MM.1S (cell line): ENCODE data around the gene PAPOLB.
"Not testable (repeated sequence)": the region's sequence is repeated elsewhere in the genome, so short reads cannot be mapped to it uniquely, and the experiment has no call there.

Experiments
- CTCF ChIP-seq: fragments of 300-600 bp; sonication (generic); IDR thresholded peaks from 2 replicates; pipeline ENCODE4 v1.5.1; 2016; ENCODE audit warnings: antibody characterized with exemption, low read length, mixed read lengths
- EZH2 ChIP-seq: fragments of 300-600 bp; sonication (generic); optimal IDR thresholded peaks from 2 replicates; pipeline ENCODE3; 2017; ENCODE audit warnings: low read depth, mild to moderate bottlenecking, antibody characterized with exemption, low read length, mixed read lengths

GRCh38 chr7:4893188-4893587, 31.4 kb upstream of the PAPOLB start:
- not testable (repeated sequence) for TF ChIP-seq EZH2, CTCF
